ENCODE measurements around the gene STPG4. TPM values are rescaled to one million over a fixed set of nuclear protein-coding genes. Genes with fewer than 3 reads are reported as not detected.

The STPG4 gene
- total and polyA plus RNA-seq, 4 donors = 0.06 to 1.0 (median 0.20) TPM

DNA sequence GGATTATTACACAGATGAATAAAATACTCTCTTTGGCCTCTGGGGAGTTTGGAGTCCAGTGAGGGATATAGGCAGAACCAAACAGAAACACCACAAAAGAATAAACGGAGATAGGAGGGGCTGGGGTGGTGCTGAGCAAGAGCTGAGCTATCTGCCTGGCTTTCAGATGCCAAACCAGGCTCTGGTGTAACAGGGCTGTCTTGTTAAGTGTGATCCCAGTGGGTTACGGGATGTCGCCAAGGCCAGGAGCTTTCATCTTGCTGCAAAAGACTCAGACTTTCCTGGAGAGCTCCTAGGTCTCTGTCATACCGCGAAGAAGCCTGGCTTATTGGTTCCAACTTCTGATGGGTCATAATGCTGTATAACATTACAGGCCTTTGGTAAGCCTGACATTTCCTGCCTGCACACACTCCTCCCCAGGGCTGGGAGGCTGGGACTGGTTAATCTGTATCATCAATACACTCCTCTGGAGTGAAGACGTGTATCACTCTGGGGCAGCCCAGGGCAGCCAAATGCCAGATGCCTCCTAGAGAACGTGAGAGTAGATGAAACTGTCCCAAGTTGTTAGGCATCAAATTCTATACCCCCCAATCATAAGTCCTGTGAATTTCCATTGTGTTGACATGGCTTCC is 60.5 kb downstream of the STPG4 start:
- Histone ChIP-seq H3K9ac (ENCODE audit: insufficient read depth in 1 of 2, low read length in 2 of 2) (no peak overlapping the region), H3K36me3 (ENCODE audit: control insufficient read depth in 4 of 4, insufficient read depth in 4 of 4, low read length in 4 of 4) (no peaks in the 10 kb centered on the region), H3K27ac (ENCODE audit: low read depth in 1 of 2, low read length in 1 of 2) (no peak overlapping the region), H3K27me3 (ENCODE audit: control insufficient read depth in 3 of 3, insufficient read depth in 3 of 3, low read length in 2 of 3) (no peaks in the 10 kb centered on the region), H3K4me1 (ENCODE audit: control insufficient read depth in 5 of 5, insufficient read depth in 5 of 5, low read length in 5 of 5) (peaks cover 0 to 14% (median 2%) of the 10 kb centered on the region in 5 donors), H3K9me3 (ENCODE audit: control insufficient read depth in 4 of 4, insufficient read depth in 3 of 4, low read length in 3 of 4) (no peaks in the 10 kb centered on the region), H3K4me3 (no peak overlapping the region)
- ATAC-seq (ENCODE audit: insufficient read depth, low FRiP score) (no peak), DNase-seq (no peak)
- WGBS, 2 donors = 93 to 95% methylated on average over 7 of the region's 7 CpGs
- TF ChIP-seq, protein P1, sequence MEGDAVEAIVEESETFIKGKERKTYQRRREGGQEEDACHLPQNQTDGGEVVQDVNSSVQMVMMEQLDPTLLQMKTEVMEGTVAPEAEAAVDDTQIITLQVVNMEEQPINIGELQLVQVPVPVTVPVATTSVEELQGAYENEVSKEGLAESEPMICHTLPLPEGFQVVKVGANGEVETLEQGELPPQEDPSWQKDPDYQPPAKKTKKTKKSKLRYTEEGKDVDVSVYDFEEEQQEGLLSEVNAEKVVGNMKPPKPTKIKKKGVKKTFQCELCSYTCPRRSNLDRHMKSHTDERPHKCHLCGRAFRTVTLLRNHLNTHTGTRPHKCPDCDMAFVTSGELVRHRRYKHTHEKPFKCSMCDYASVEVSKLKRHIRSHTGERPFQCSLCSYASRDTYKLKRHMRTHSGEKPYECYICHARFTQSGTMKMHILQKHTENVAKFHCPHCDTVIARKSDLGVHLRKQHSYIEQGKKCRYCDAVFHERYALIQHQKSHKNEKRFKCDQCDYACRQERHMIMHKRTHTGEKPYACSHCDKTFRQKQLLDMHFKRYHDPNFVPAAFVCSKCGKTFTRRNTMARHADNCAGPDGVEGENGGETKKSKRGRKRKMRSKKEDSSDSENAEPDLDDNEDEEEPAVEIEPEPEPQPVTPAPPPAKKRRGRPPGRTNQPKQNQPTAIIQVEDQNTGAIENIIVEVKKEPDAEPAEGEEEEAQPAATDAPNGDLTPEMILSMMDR (IDR thresholded peaks at IDR 0.05; ENCODE audit: control extremely low read depth, extremely low read depth) = no peak

DNA sequence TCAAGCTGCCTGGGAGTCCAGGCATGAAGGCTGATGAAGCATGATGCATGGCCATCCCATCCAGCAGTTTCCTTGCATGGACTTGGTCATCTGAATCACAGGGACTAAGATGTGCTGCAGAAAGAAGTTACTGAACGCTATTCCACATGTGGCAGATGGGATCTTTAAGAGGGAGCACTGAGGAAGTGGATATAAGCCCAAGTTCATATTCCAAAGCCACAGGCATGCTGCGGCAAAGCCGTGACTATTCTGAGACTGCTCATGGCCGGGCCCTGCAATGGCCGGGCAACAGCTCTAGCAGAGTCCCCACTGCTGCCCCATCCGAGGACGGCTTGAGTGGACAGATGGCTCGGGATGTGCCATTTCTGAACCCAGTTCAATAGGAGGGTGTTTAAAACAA is 61.5 kb downstream of the STPG4 start:
- 95 to 97% methylated on average over 8 of the region's 8 CpGs for WGBS, 2 donors
- peaks cover 7 to 22% (median 8%) of the 10 kb centered on the region in 5 donors for H3K4me1 ChIP-seq (ENCODE audit: control insufficient read depth in 5 of 5, insufficient read depth in 5 of 5, low read length in 5 of 5)
- DNase-seq = no peak
- no peak overlapping the region for H3K9ac ChIP-seq (ENCODE audit: insufficient read depth in 1 of 2, low read length in 2 of 2)
- H3K27me3 ChIP-seq (ENCODE audit: control insufficient read depth in 3 of 3, insufficient read depth in 3 of 3, low read length in 2 of 3) = no peaks in the 10 kb centered on the region
- no peaks in the 10 kb centered on the region for H3K36me3 ChIP-seq (ENCODE audit: control insufficient read depth in 4 of 4, insufficient read depth in 4 of 4, low read length in 4 of 4)
- ATAC-seq (ENCODE audit: insufficient read depth, low FRiP score) = no peak
- H3K27ac ChIP-seq (ENCODE audit: low read depth in 1 of 2, low read length in 1 of 2) = no peak overlapping the region
- TF ChIP-seq, protein P1 (IDR thresholded peaks at IDR 0.05; ENCODE audit: control extremely low read depth, extremely low read depth) = no peak
- H3K4me3 ChIP-seq = no peak overlapping the region
- no peaks in the 10 kb centered on the region for H3K9me3 ChIP-seq (ENCODE audit: control insufficient read depth in 4 of 4, insufficient read depth in 3 of 4, low read length in 3 of 4)

DNA sequence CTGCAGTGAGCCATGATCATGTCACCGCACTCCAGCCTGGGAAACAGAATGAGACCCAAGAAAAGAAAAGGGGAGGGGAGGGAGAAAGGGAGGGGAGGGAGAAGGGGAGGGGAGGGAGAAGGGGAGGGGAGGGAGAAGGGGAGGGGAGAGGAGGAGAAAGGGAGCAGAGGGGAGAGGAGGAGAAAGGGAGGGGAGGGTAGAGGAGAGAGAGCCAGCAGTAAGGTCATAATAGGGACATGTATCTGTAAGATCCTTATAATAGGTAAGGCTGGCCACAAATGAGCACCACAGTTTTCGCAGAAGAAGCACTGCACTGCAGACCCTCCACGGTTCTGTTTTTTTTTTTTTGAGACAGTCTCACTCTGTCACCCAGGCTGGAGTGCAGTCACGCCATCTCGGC is 62.6 kb downstream of the STPG4 start:
- H3K27me3 ChIP-seq (ENCODE audit: control insufficient read depth in 3 of 3, insufficient read depth in 3 of 3, low read length in 2 of 3) = no peaks in the 10 kb centered on the region
- H3K4me3 ChIP-seq = no peak overlapping the region
- no peaks in the 10 kb centered on the region for H3K36me3 ChIP-seq (ENCODE audit: control insufficient read depth in 4 of 4, insufficient read depth in 4 of 4, low read length in 4 of 4)
- H3K4me1 ChIP-seq (ENCODE audit: control insufficient read depth in 5 of 5, insufficient read depth in 5 of 5, low read length in 5 of 5) = peaks cover 9 to 30% (median 14%) of the 10 kb centered on the region in 5 donors
- TF ChIP-seq, protein P1 (IDR thresholded peaks at IDR 0.05; ENCODE audit: control extremely low read depth, extremely low read depth) = no peak
- DNase-seq = no peak
- WGBS, 2 donors = 94 to 95% methylated on average over 5 of the region's 5 CpGs
- no peak for ATAC-seq (ENCODE audit: insufficient read depth, low FRiP score)
- no peak overlapping the region for H3K27ac ChIP-seq (ENCODE audit: low read depth in 1 of 2, low read length in 1 of 2)
- no peak overlapping the region for H3K9ac ChIP-seq (ENCODE audit: insufficient read depth in 1 of 2, low read length in 2 of 2)
- no peaks in the 10 kb centered on the region for H3K9me3 ChIP-seq (ENCODE audit: control insufficient read depth in 4 of 4, insufficient read depth in 3 of 4, low read length in 3 of 4)

DNA sequence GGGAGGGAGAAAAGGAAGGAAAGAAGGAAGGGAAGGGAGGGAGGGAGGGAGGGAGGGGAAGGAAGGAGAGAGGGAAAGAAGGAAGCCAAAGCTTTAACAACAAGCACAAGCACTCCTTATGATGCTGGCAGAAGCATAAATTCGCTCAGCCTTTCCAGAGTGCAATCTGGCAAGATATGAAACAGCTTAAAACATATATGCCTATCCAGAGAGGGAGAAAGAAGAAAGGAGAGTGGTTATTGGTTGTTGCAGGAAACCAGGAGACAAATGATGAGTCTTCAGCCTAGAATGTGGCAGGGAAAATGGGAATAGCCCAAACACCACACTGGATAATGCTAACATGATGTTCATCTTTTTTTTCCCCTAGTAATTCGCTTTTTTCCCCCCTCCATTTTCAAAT is 64.0 kb downstream of the STPG4 start:
- Histone ChIP-seq H3K27me3 (ENCODE audit: control insufficient read depth in 3 of 3, insufficient read depth in 3 of 3, low read length in 2 of 3) (no peaks in the 10 kb centered on the region), H3K36me3 (ENCODE audit: control insufficient read depth in 4 of 4, insufficient read depth in 4 of 4, low read length in 4 of 4) (no peaks in the 10 kb centered on the region), H3K4me3 (no peak overlapping the region), H3K27ac (ENCODE audit: low read depth in 1 of 2, low read length in 1 of 2) (no peak overlapping the region), H3K9ac (ENCODE audit: insufficient read depth in 1 of 2, low read length in 2 of 2) (peak overlapping the region in 1 of 2 donors; percentile 20), H3K4me1 (ENCODE audit: control insufficient read depth in 5 of 5, insufficient read depth in 5 of 5, low read length in 5 of 5) (peaks cover 14 to 42% (median 16%) of the 10 kb centered on the region in 5 donors), H3K9me3 (ENCODE audit: control insufficient read depth in 4 of 4, insufficient read depth in 3 of 4, low read length in 3 of 4) (no peaks in the 10 kb centered on the region)
- 63 to 73% methylated on average over 2 of the region's 2 CpGs for WGBS, 2 donors
- ATAC-seq (ENCODE audit: insufficient read depth, low FRiP score) = no peak
- peak in 2 of 3 donors; percentile 75 to 77 for DNase-seq
- TF ChIP-seq, protein P1 (IDR thresholded peaks at IDR 0.05; ENCODE audit: control extremely low read depth, extremely low read depth) = no peak

Data from lung (tissue), 12 donors.